Neuron (in vitro differentiated cells): ENCODE data around the gene METTL23.
"Not testable (repeated sequence)": the region's sequence is repeated elsewhere in the genome, so short reads cannot be mapped to it uniquely, and the experiment has no call there.

Experiments
- H2AFZ ChIP-seq: one replicate; pipeline ENCODE4 v1.6.1; 2013; ENCODE audit warnings: low read depth, mild to moderate bottlenecking, inconsistent platforms, low read length, moderate library complexity
- H3K27me3 ChIP-seq: one replicate; pipeline ENCODE4 v1.6.1; 2013; ENCODE audit warnings: low read length; ENCODE audit not compliant: insufficient read depth
- H3K36me3 ChIP-seq: one replicate; pipeline ENCODE4 v1.6.1; 2013; ENCODE audit warnings: low read length; ENCODE audit not compliant: insufficient read depth
- H3K4me1 ChIP-seq: one replicate; pipeline ENCODE4 v1.6.1; 2013; ENCODE audit warnings: low read length; ENCODE audit not compliant: insufficient read depth
- H3K4me3 ChIP-seq: 2 replicates; pipeline ENCODE4 v1.5.1; 2013; ENCODE audit warnings: mild to moderate bottlenecking, low read length, moderate library complexity
- H3K9me3 ChIP-seq: one replicate; pipeline ENCODE4 v1.6.1; 2013; ENCODE audit warnings: low read length

Gene METTL23

DNA sequence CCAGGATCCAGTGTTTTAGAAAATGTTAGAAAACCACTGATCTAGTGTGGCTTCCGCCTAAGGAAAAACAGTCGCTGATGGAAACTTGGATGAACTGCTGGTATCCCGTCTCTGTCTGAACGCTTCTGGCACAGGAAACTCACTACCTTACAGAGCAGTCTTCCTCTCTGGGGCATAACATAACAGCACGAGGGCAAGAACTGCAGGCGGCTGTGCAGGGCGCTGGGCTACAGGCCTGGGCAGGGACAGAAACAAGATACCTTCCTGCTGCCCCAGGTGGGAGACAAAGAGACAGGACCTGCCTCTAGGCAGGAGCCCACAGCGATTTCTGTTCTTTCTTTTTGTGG, 26.4 kb upstream of the METTL23 start:
- H3K9me3 ChIP-seq = no peaks in the 10 kb centered on the region
- no peaks in the 10 kb centered on the region for H3K27me3 ChIP-seq
- H3K4me3 ChIP-seq = peak overlapping the region; percentile 37
- H3K4me1 ChIP-seq = peaks cover 41% of the 10 kb centered on the region
- no peak overlapping the region for H2AFZ ChIP-seq
- no peaks in the 10 kb centered on the region for H3K36me3 ChIP-seq

DNA sequence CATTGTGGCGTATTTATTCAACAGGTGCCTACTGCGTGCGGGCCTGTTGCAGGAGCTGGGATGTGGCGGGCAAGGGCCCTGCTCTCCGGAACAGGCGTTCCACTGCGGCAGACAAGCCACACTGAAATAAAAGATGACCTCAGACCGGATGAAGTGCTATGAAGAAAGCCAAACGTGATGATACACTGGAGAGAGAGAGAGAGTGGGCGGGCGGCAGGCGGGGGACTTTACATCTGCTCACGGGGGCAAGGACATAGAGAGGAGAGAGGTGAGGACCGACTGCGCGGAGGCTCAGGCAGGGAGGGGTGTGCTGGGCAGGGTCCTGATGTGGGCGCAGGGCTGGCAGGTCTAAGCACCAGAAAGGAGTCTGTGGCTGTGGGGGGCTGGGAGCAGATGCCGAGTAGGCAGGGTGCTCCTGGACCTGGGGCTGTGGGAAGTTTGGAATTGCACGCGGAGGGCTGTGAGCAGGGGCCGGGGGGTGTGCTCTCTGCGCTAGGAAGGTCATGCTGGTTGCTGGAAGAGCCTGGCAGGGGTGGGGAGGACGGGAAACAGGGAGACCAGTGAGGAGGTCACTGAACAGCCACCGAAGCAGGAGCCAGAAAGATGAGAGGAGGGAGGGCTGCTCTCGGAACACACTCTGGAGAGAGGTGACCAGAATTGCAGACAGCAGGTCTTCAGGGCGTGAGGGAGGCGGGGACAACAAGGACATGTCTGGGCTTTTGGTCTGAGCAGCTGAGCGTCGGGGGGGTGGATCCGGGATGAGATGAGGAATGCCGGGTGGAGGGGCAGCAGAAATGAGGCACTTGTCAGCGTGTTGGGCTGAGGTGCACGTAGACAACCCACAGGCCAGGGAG, 25.8 kb upstream of the METTL23 start:
- Histone ChIP-seq H2AFZ (no peak overlapping the region), H3K4me3 (peak overlapping the region; percentile 37)

DNA sequence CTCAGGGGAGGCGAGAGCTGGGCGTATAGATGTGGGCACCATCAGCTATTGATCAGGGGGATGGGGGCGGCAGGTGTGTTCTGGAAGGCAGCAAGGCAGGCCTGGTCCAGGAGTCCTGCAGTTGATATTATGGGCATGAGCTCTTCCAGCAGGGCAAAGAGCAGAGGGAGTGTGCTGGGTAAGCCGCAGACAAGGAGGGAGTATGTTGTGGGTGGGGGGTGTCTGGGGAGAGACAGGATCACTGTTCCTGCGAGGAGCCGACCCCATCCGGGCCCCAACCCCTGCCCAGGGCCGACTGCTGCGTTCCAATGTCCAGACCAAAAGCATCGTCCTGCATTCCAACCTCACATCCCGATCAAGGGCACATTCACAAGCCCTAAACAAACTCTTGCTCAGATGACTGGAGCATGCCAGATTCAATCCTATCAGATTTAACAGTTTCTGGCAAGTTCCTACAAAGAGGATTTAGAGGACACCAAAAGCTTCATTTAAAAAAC, 25.1 kb upstream of the METTL23 start:
- H2AFZ ChIP-seq = no peak overlapping the region
- peaks cover 41% of the 10 kb centered on the region for H3K4me1 ChIP-seq
- no peaks in the 10 kb centered on the region for H3K36me3 ChIP-seq
- peak overlapping the region; percentile 37 for H3K4me3 ChIP-seq
- H3K9me3 ChIP-seq = peaks cover 2% of the 10 kb centered on the region
- no peaks in the 10 kb centered on the region for H3K27me3 ChIP-seq

More for the DNA sequence above, 25.8 kb upstream of the METTL23 start:
- no peaks in the 10 kb centered on the region for H3K36me3 ChIP-seq
- peaks cover under 1% of the 10 kb centered on the region for H3K9me3 ChIP-seq
- H3K4me1 ChIP-seq = peaks cover 41% of the 10 kb centered on the region
- no peaks in the 10 kb centered on the region for H3K27me3 ChIP-seq

DNA sequence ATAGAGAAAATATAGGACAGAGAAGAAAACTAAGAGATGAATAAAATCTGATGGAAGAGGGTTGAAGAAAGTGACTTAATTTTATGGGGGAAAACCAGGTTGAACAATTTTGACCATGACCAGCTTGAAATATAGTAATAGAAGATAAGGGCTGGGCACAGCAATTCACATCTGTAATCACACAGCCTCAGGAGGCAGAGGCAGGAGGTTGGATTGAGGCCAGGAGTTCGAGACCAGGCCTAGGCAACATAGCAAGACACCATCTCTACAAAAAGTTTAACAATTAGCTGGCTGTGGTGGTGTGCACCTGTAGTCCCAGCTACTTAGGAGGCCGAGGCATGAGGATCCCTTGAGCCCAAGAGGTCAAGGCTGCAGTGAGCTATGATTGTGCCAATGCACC, 24.6 kb upstream of the METTL23 start:
- Histone ChIP-seq H3K4me1 (peaks cover 36% of the 10 kb centered on the region), H3K9me3 (peaks cover 2% of the 10 kb centered on the region), H3K27me3 (no peaks in the 10 kb centered on the region), H2AFZ (no peak overlapping the region), H3K4me3 (no peak overlapping the region), H3K36me3 (no peaks in the 10 kb centered on the region)

DNA sequence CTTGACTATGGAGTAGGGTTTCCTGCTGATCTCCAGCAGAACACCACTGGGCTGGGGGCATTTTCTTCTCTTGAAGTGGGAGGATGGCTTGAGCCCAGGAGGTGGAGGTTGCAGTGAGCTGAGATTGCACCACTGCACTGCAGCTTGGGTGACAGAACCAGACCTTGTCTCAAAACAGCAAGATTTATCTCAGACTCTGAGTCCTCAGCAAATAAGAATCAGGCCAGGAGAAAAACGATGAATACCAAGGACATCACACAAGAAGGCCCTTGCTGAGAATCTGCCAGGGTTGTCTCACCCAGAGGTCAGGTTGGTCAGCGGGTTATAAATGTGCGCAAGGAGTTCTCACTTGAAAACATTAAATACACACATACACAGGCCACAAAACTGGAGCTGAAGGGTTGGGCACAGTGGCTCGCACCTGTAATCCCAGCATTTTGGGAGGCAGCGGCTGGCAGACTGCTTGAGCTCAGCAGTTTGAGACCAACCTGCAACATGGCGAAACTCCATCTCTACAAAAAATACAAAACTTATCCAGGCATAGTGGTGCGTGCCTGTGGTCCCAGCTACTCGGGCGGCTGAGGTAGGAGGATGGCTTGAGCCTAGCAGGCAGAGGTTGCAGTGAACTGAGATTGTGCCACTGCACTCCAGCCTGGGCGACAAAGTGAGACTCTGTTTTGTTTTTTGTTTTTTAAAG, 23.6 kb upstream of the METTL23 start:
- Histone ChIP-seq H3K4me1 (peaks cover 31% of the 10 kb centered on the region), H2AFZ (no peak overlapping the region), H3K4me3 (no peak overlapping the region)

DNA sequence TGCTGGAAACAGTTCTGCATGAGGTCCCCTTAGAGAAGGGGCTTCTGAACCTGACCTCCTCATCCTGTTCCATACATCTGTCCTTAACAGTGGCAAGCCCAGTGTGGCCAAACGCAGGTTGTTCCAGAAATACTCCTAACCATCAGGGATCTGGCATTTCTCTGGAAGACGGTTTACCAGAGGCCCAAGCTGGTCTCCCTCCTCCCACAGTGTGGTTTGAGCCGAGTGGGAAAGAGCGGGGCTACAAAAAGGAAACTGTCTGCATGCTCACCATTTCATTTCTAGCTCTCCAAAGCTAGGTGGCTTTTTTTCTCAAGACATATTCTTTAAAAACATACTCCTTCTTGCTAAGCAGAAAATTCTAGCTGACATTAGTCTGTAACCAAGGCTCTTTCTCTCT, 21.8 kb upstream of the METTL23 start:
- H3K4me1 ChIP-seq = peaks cover 45% of the 10 kb centered on the region

More for the DNA sequence above, 23.6 kb upstream of the METTL23 start:
- peaks cover 2% of the 10 kb centered on the region for H3K9me3 ChIP-seq
- H3K36me3 ChIP-seq = no peaks in the 10 kb centered on the region
- no peaks in the 10 kb centered on the region for H3K27me3 ChIP-seq

DNA sequence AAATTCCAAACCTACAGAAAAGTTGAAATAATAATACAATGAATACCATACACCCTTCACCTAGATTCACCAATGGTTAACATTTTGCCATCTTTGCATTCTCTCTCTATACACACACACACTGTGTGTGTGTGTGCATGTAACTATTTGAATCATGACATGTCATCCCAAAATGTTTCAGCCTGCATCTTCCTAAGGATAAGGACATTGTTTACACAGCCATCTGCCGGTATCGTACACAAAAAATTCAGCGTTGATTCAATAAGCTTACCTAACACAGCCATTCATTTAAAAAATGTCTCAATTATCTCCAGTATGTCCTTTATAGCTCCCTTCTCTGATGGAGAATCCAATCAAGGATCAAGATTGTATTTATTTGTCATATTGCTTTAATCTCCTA, 19.8 kb upstream of the METTL23 start:
- Histone ChIP-seq H3K9me3 (peaks cover 2% of the 10 kb centered on the region), H3K27me3 (no peaks in the 10 kb centered on the region), H2AFZ (no peak overlapping the region)

More for the DNA sequence above, 21.8 kb upstream of the METTL23 start:
- peaks cover 2% of the 10 kb centered on the region for H3K9me3 ChIP-seq
- H2AFZ ChIP-seq = no peak overlapping the region
- no peaks in the 10 kb centered on the region for H3K27me3 ChIP-seq
- H3K4me3 ChIP-seq = no peak overlapping the region
- H3K36me3 ChIP-seq = no peaks in the 10 kb centered on the region

DNA sequence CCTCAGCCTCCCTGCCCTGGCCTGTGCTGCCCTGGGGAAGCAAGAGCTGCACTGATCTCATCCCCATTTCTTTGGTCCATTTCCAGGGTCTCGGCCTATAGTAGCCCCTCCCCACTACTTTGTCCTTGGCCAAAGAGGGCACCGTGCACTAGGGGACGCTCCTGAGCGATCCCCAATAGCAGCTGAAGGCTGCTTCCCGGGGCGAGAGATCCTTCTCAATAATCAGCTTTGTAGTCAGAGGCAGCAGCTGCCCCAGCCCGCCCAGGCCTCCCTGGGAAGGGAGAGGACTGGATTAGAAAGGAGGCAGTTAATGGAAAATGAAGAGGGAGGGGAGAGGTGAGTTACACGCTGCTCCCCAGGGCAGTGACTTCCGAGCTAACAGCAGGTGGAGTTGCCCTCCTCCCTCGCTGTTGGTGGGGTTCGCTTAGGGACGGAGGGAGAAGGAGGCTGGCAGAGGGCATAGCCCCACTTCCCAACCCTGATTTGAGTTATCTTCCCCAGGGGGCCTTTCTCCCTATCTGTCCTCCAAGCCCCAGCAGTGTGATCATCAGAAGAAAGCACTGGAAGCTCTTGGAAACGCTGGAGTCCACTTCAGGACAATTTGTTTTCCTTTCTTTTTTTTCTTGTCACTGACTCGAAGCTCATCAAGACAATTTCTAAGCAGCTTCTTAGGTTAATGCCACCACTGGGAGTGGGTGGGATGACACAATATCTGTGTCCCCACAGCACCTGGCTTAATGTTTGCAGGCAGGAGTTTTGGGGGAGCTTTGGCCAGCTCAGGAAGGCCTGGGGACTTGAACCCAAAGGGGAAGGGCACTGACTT, 18.4 kb upstream of the METTL23 start:
- no peaks in the 10 kb centered on the region for H3K36me3 ChIP-seq
- no peaks in the 10 kb centered on the region for H3K27me3 ChIP-seq
- peaks cover 2% of the 10 kb centered on the region for H3K9me3 ChIP-seq
- no peak overlapping the region for H3K4me3 ChIP-seq
- H3K4me1 ChIP-seq = peaks cover 30% of the 10 kb centered on the region
- no peak overlapping the region for H2AFZ ChIP-seq

More for the DNA sequence above, 19.8 kb upstream of the METTL23 start:
- no peaks in the 10 kb centered on the region for H3K36me3 ChIP-seq
- no peak overlapping the region for H3K4me3 ChIP-seq
- peaks cover 34% of the 10 kb centered on the region for H3K4me1 ChIP-seq

DNA sequence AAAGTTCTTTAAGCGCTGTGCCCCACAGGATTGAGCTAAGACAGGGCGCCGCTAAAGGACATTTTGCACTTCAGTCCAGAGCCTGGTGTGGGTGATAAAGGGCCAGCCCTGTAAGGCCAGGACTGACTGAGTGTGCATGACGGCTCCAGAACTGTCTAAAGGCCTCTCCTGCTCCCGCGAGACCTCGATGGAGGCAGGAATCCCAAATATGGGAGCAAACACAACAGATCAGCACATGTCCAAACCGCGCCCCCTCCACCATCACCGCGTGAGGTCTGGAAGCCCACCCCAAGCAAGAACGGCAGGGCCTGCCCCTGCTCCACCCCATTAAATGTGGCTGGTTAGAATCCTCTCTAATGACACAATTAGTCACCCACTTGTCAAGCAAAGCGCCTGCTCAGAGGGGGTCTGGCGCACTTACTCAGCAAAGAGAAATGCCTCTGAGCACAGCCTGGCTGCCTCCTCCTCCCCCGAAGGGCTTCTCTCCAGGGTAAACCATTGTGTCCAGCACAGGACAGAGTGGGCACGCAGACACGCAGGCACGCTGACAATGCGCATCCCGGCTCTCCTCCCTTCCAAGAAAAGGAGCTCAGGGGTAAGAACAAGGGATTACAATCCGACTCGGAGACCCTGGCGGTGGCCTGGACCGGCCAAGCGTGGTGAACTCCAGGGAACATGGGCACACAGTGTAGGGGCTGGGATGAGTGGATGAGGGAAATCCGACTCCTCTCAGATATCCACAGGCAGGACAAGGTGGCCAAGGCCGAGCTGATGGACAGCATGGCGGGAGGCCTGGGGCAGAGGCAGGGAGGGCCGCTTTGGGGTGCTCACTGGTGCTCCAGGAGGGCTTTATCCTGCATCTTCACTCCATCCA, 17.3 kb upstream of the METTL23 start:
- Histone ChIP-seq H3K4me1 (peaks cover 30% of the 10 kb centered on the region), H2AFZ (peak overlapping the region; percentile 74), H3K4me3 (peak overlapping the region; percentile 83), H3K27me3 (no peaks in the 10 kb centered on the region), H3K9me3 (peaks cover 2% of the 10 kb centered on the region), H3K36me3 (no peaks in the 10 kb centered on the region)

DNA sequence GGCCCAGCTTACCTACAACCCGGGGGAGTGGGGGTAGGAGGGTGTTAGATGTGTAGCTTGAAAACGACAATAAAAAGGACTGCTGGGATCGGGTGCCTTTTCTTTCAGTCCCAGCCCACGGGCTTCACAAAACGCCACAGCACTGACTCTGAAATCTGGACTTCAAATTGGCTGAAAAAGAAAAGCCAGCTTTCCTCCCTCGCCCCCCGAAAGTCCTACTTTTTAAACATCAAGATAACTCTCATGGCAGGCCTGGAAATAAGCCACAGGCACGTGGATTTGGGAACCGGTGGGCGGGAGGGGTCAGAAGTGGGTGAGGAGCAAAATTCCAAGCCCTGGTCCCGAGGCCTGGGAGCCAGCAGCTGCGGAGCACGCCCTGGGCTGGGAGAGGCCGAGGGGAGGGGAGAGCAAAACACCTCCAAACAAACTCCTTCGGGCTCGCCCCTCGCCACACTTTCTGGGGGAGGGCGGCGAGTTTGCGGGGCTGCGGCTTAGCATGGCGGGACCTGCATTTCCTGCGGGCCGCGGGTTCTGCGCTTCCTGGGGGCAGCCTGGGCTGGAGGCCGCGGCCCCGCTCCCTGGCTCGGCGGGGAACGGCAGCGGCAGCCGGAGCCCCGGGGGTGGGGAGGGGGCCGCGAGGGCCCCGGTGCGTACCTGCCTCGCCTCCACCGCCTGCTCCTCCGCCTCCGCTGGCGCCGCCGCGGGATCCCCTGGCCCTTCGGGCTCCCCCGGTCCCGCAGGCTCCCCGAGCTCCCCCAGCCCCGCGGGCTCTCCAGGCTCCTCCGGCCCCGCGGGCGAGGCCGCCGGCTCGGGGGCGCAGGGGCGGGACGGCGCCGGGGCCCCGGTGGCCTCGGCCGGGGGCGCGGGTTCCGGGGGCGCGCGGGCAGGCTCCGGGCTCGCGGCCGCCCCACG, 16.4 kb upstream of the METTL23 start:
- not testable (repeated sequence) for H3K36me3 ChIP-seq, H3K27me3 ChIP-seq, H3K9me3 ChIP-seq
- Histone ChIP-seq H3K4me1 (peaks cover 30% of the 10 kb centered on the region), H2AFZ (peak overlapping the region; percentile 74), H3K4me3 (peak overlapping the region; percentile 83)

DNA sequence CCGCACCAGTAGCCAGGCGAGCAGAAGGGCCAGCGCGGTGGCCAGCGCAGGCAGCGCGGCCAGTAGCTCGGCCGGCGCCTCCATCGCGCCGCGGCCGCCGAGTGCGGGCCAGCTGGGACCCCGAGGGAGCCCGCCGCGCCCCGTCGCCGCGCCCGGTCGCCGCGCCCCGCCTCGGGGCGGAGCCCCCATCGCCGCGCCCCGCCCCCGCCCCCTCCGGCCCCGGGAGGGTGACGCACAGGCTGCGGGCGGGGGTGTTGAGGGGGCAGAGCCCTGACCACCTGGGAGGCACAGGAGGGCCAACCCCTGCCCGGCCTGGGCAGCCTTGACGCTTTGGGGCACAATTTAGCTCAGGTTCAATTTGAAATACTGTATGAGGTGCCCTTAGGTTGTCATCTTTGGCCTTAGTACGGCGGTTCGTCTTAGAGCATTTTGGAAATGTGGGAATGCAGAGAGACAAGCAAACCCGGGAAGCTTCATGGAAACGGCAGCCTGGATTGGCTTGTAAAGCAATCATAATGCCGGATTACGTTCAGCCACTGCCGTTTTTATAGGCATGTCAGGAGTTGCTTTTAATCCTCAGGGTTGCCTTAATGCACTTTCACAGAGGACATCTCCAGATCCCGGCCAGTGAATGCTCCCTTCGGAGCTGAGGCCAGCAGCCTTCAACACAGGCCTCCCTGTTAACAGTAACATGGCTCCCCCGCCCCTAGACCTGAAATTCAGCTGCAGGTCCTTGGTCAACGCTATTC, 15.6 kb upstream of the METTL23 start, which contains the start of gene MXRA7:
Gene MXRA7 (minus strand): TSS at position 103 of the 749 bp plus-strand sequence. CDS start 19 bp downstream, at position 84.
- Histone ChIP-seq H3K27me3 (no peaks in the 10 kb centered on the region), H3K4me3 (peak within 1 kb of the TSS; percentile 83), H2AFZ (peak within 1 kb of the TSS; percentile 74), H3K4me1 (peaks cover 30% of the 10 kb centered on the region), H3K36me3 (peaks cover 4% of the 10 kb centered on the region), H3K9me3 (no peaks in the 10 kb centered on the region)
